ENCODE data around the gene FBRS.

DNA sequence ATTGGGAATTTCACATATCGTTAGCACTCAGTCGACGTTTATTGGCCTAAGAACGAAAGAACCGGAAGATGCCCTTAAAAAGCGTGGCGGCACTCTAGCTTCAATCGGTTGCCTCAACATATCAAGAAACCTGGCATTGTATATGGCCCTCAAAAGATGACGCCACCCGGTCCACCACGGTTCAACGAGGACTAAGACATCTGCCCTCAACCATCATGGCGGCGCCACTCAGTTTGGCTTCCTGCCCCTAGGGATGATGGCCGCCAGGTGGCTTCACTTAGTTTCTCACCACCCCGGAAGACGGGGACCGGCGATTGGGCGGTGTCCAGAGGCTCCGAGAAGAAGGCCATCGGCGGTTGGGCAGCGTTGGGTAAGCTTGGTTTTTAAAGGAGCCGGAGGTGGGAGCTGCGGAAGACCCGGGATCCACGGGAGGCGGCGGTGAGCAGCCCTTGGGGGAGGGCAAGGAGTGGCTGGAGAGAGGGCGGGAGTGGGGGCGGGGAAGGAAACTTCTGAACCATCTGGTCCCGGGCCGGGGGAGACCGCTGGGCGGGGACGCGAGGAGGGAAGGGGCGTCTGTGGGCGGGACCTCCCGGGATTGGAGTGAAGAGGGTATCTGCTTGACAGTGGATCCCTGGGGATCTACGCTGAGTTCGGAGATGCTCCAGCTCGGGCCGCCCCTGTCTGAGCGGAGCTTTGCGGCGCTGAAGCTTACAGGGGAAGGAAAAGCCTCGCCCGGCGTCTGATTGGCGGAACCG, 7.7 kb upstream of the FBRS start, which contains the start of gene PRR14:
- TF ChIP-seq, protein P1, sequence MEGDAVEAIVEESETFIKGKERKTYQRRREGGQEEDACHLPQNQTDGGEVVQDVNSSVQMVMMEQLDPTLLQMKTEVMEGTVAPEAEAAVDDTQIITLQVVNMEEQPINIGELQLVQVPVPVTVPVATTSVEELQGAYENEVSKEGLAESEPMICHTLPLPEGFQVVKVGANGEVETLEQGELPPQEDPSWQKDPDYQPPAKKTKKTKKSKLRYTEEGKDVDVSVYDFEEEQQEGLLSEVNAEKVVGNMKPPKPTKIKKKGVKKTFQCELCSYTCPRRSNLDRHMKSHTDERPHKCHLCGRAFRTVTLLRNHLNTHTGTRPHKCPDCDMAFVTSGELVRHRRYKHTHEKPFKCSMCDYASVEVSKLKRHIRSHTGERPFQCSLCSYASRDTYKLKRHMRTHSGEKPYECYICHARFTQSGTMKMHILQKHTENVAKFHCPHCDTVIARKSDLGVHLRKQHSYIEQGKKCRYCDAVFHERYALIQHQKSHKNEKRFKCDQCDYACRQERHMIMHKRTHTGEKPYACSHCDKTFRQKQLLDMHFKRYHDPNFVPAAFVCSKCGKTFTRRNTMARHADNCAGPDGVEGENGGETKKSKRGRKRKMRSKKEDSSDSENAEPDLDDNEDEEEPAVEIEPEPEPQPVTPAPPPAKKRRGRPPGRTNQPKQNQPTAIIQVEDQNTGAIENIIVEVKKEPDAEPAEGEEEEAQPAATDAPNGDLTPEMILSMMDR (IDR thresholded peaks at IDR 0.05): peak; percentile 27 to 83 (median 68)
- peak in 1 of 2 donors; percentile 65 for TF ChIP-seq POLR2A (IDR thresholded peaks at IDR 0.05)
